Measurements from ENCODE around the gene INAVA. TPM values are rescaled to one million over a fixed set of nuclear protein-coding genes. Genes with fewer than 3 reads are reported as not detected.

Gene INAVA
- total RNA-seq, 1 experiment from 2014 or later: 36.8 TPM

GRCh38 chr1:200867018-200867811 is 27.5 kb upstream of the INAVA start:
- no peaks in the 10 kb centered on the region for H3K79me2 ChIP-seq (ENCODE audit: insufficient read depth, low read length)
- no peak overlapping the region for H2BK20ac ChIP-seq (ENCODE audit: low read depth, low read length, poor library complexity, severe bottlenecking)
- H3T11ph ChIP-seq (ENCODE audit: low read length): no peak overlapping the region
- H3K27ac Mint-ChIP-seq: no peak overlapping the region; a peak in 1 of 7 replicates
- no peaks in the 10 kb centered on the region for H3K27me3 Mint-ChIP-seq (ENCODE audit: low read depth)
- H4K20me1 ChIP-seq (ENCODE audit: control insufficient read depth, insufficient read depth, insufficient read length): no peaks in the 10 kb centered on the region
- H3K14ac ChIP-seq (ENCODE audit: insufficient read depth, low read length): no peak overlapping the region
- no peak overlapping the region for H3K4ac ChIP-seq (ENCODE audit: low read depth, low read length)
- no peak overlapping the region for H3K18ac ChIP-seq (ENCODE audit: insufficient read length, low read depth, low read length)
- H2BK120ac ChIP-seq (ENCODE audit: low read depth, low read length, poor library complexity, severe bottlenecking): no peak overlapping the region
- H4K8ac ChIP-seq (replicated peaks; ENCODE audit: insufficient read length, low read depth, low read length): no peak overlapping the region
- H3K56ac ChIP-seq (ENCODE audit: insufficient read length, low read depth, low read length): no peak overlapping the region
- no peak overlapping the region for H3K4me2 ChIP-seq (ENCODE audit: insufficient read depth, insufficient read length, low read length)
- no peak overlapping the region for H3K4me3 Mint-ChIP-seq
- peaks cover 0 to 9% (median 0%) of the 10 kb centered on the region in 3 experiments; a peak in 2 of 7 replicates for H3K36me3 Mint-ChIP-seq (ENCODE audit: insufficient read depth in 1 of 3, low read depth in 3 of 3)
- no peak for TF ChIP-seq CTCF (conservative IDR thresholded peaks at IDR 0.05)
- H2BK15ac ChIP-seq (ENCODE audit: low read depth, low read length): no peak overlapping the region
- H3K9ac ChIP-seq (ENCODE audit: extremely low read depth, insufficient read length, low read length): no peak overlapping the region
- no peaks in the 10 kb centered on the region for H3K4me1 ChIP-seq (ENCODE audit: insufficient read depth, low read length)
- WGBS (ENCODE audit: extremely low coverage, insufficient read length, low lambda C conversion rate): no CpG with 5 or more reads among the region's 11 CpGs
- peaks cover 5 to 12% of the 10 kb centered on the region in 2 experiments; a peak in 3 of 4 replicates for H3K4me1 Mint-ChIP-seq
- H3K79me1 ChIP-seq (ENCODE audit: insufficient read depth, low read depth, low read length, poor library complexity, severe bottlenecking): no peaks in the 10 kb centered on the region
- H2BK5ac ChIP-seq (ENCODE audit: insufficient read length, low read length): no peak overlapping the region
- no peaks in the 10 kb centered on the region for H3K9me3 ChIP-seq (ENCODE audit: control insufficient read depth, low read depth, low read length)
- no peak for DNase-seq
- no peak overlapping the region for H2BK12ac ChIP-seq (ENCODE audit: insufficient read length, low read depth, low read length)
- H3K9me3 Mint-ChIP-seq: no peaks in the 10 kb centered on the region
- H3K23ac ChIP-seq (ENCODE audit: insufficient read length, low read depth, low read length): no peak overlapping the region
- no peak overlapping the region for H2AK5ac ChIP-seq (ENCODE audit: insufficient read length, low read length)
- H3K27me3 ChIP-seq (ENCODE audit: insufficient read depth, low read length): no peaks in the 10 kb centered on the region
- no peaks in the 10 kb centered on the region for H3K23me2 ChIP-seq (ENCODE audit: insufficient read length, low read depth, low read length, poor library complexity, severe bottlenecking)
- no peak overlapping the region for H3K27ac ChIP-seq (ENCODE audit: insufficient read length, low read depth, low read length)
- H4K5ac ChIP-seq (ENCODE audit: insufficient read length, low read depth, low read length): no peak overlapping the region
- H4K91ac ChIP-seq (ENCODE audit: insufficient read length, low read depth, low read length): no peak overlapping the region
- no peak overlapping the region for H2AFZ ChIP-seq (ENCODE audit: low read length)

All from H9 (cell line).